Measurements from ENCODE around the gene SMARCC1.

GRCh38 chr3:47746264-47746663, 35.4 kb downstream of the SMARCC1 start:
- TF ChIP-seq CTCF (IDR thresholded peaks at IDR 0.05) (no peak), NR2C2 (CRISPR knock-in tag; IDR thresholded peaks at IDR 0.05) (no peak), USF1 (CRISPR knock-in tag; IDR thresholded peaks at IDR 0.05) (no peak), ATF1 (CRISPR knock-in tag; IDR thresholded peaks at IDR 0.05) (no peak), ZBTB21 (CRISPR knock-in tag; IDR thresholded peaks at IDR 0.05; ENCODE audit: borderline replicate concordance) (no peak), USF2 (CRISPR knock-in tag; IDR thresholded peaks at IDR 0.05) (no peak), ZNF396 (CRISPR knock-in tag; IDR thresholded peaks at IDR 0.05; ENCODE audit: borderline replicate concordance) (no peak), GABPB1 (CRISPR knock-in tag; IDR thresholded peaks at IDR 0.05) (no peak), AFF4 (CRISPR knock-in tag; IDR thresholded peaks at IDR 0.05; ENCODE audit: borderline replicate concordance) (no peak), TCF7 (CRISPR knock-in tag; IDR thresholded peaks at IDR 0.05; ENCODE audit: low read depth) (no peak)
